ENCODE data around the gene EIF2S1.

- TF ChIP-seq POLR2AphosphoS5 (IDR thresholded peaks at IDR 0.05; ENCODE audit: low read depth, low read length) (peak; percentile 95), POLR2A (IDR thresholded peaks at IDR 0.05; ENCODE audit: low read depth, low read length) (peak; percentile 94), SPI1 (IDR thresholded peaks at IDR 0.05; ENCODE audit: low read depth, low read length) (peak; percentile 90), TAF1 (IDR thresholded peaks at IDR 0.05; ENCODE audit: low read depth, low read length) (peak; percentile 72)
These were observed at the start of gene EIF2S1, which contains the start of gene ATP6V1D for GRCh38 chr14:67359775-67360469.
